Skin epidermis (tissue), 12 donors: Measurements from ENCODE around the gene CAVIN2.

Source experiments
- H3K27ac ChIP-seq, 21 experiments: fragments of 200-600 bp; sonication (generic) in 11 of 21; one replicate each; pipeline ENCODE4 v1.5.0; 2020; ENCODE audit warnings: mild to moderate bottlenecking in 3 of 21, inconsistent platforms in 2 of 21, moderate library complexity in 2 of 21
- H3K4me3 ChIP-seq, 7 experiments: fragments of 200-600 bp; sonication (generic) in 2 of 7; one replicate each; pipeline ENCODE4 v1.5.0; 2020; ENCODE audit warnings: inconsistent platforms in 2 of 7, mild to moderate bottlenecking in 2 of 7, moderate library complexity in 1 of 7

The CAVIN2 gene

GRCh38 chr2:191866675-191867506 lies 20.0 kb upstream of the CAVIN2 start:
- Histone ChIP-seq H3K27ac (peak overlapping the region in 17 of 21 experiments; percentile 2 to 78 (median 52)), H3K4me3 (no peak overlapping the region)

- peak overlapping the region in 15 of 21 experiments; percentile 2 to 78 (median 52) for H3K27ac ChIP-seq
Observed at GRCh38 chr2:191866195-191866594, 19.3 kb upstream of the CAVIN2 start.

GRCh38 chr2:191864628-191865374 lies 17.9 kb upstream of the CAVIN2 start:
- H3K4me3 ChIP-seq: no peak overlapping the region
- H3K27ac ChIP-seq: peak overlapping the region in 1 of 21 experiments; percentile 17

More at GRCh38 chr2:191866195-191866594, 19.3 kb upstream of the CAVIN2 start:
- H3K4me3 ChIP-seq: no peak overlapping the region

- H3K27ac ChIP-seq: no peak overlapping the region
Observed at GRCh38 chr2:191863988-191864387, 17.1 kb upstream of the CAVIN2 start.

GRCh38 chr2:191862156-191862775 lies 15.4 kb upstream of the CAVIN2 start:
- no peak overlapping the region for H3K27ac ChIP-seq
- no peak overlapping the region for H3K4me3 ChIP-seq

More at GRCh38 chr2:191863988-191864387, 17.1 kb upstream of the CAVIN2 start:
- H3K4me3 ChIP-seq: no peak overlapping the region

- no peak overlapping the region for H3K27ac ChIP-seq
- no peak overlapping the region for H3K4me3 ChIP-seq
Observed at GRCh38 chr2:191860760-191861466, 14.0 kb upstream of the CAVIN2 start.

- no peak overlapping the region for H3K4me3 ChIP-seq
- H3K27ac ChIP-seq: no peak overlapping the region
Observed at GRCh38 chr2:191859681-191860080, 12.8 kb upstream of the CAVIN2 start.

GRCh38 chr2:191857886-191858285 lies 11.0 kb upstream of the CAVIN2 start:
- Histone ChIP-seq H3K27ac (no peak overlapping the region), H3K4me3 (no peak overlapping the region)

- H3K27ac ChIP-seq: no peak overlapping the region
- H3K4me3 ChIP-seq: no peak overlapping the region
Observed at GRCh38 chr2:191857259-191857805, 10.4 kb upstream of the CAVIN2 start.

- Histone ChIP-seq H3K4me3 (no peak overlapping the region), H3K27ac (no peak overlapping the region)
Observed at GRCh38 chr2:191856111-191856876, 9.4 kb upstream of the CAVIN2 start.

- Histone ChIP-seq H3K27ac (no peak overlapping the region), H3K4me3 (no peak overlapping the region)
Observed at GRCh38 chr2:191855382-191855781, 8.5 kb upstream of the CAVIN2 start.

GRCh38 chr2:191854382-191855372 lies 7.8 kb upstream of the CAVIN2 start:
- Histone ChIP-seq H3K27ac (no peak overlapping the region), H3K4me3 (no peak overlapping the region)

- Histone ChIP-seq H3K27ac (no peak overlapping the region), H3K4me3 (no peak overlapping the region)
Observed at GRCh38 chr2:191853843-191854242, 7.0 kb upstream of the CAVIN2 start.

GRCh38 chr2:191851158-191851557 lies 4.3 kb upstream of the CAVIN2 start:
- H3K27ac ChIP-seq: no peak overlapping the region
- H3K4me3 ChIP-seq: no peak overlapping the region

- Histone ChIP-seq H3K4me3 (no peak overlapping the region), H3K27ac (no peak overlapping the region)
Observed at GRCh38 chr2:191848771-191849767, 2.2 kb upstream of the CAVIN2 start.

GRCh38 chr2:191847764-191848163 lies 876 bp upstream of the CAVIN2 start:
- H3K27ac ChIP-seq: peak overlapping the region in 2 of 21 experiments; percentile 48 to 87

More at GRCh38 chr2:191847764-191848163, 876 bp upstream of the CAVIN2 start:
- no peak overlapping the region for H3K4me3 ChIP-seq
